ENCODE measurements around the gene IDH3A.

Gene IDH3A

DNA sequence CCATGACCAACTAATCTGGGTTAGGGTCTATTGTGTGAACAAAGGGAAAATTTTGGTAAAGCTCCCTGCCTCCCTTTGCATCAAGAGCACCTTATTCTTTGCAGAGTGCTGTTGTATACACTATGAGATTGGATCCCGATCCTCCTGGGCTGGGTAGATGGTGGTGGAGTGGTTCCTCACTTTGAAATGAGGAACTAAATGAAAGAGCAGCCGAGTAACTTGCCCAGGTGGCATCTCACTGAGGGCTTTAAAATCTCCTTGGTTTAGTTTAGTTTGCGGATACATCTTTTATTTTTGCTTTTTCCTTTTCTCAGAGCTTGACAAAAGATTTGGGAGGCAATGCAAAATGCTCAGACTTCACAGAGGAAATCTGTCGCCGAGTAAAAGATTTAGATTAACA is 19.4 kb downstream of the IDH3A start:
- no peak for DNase-seq

DNA sequence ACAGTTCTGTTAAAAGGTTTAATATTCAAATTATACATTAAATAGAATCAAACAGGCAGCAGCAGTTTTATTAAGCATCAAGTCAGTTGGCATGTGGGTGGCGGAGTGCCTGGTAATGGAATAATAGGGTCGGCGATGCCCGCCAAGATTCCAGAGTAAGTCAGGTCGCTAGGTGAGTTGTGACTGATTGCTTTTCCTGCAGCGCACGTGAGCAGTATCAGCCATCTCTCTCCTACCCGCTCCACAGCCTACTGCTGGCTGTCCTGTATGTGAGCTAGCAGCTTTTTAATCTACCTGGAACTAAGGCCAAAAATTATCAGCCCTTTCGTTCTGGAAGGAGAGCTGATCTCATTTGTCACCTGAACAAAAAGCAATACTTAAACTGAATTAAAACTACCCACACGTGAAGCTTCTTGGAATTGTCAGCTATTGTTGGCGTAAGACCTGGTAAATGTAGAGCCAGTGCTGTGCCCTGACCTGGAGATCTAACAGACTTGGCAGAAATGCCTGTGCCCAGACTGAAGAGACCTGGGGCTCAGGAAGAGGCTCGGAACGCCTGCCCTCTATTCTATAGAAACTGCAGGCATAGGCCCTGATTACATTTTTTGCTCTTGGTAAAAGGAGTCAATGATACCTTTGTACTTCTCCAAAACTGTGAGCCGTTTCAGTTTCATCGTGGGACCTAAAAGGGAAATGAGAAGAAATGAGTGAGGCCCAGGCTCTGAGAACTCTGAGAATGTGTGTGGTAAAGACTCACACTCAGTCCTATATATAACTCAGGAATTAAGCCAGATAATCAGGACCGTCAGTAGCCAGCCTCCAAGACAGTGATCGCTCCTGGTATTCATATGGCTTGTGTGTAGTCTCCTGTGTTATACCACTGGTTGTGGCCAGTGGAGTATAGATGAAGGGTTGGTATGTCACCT is 21.9 kb downstream of the IDH3A start:
- no peak for DNase-seq

DNA sequence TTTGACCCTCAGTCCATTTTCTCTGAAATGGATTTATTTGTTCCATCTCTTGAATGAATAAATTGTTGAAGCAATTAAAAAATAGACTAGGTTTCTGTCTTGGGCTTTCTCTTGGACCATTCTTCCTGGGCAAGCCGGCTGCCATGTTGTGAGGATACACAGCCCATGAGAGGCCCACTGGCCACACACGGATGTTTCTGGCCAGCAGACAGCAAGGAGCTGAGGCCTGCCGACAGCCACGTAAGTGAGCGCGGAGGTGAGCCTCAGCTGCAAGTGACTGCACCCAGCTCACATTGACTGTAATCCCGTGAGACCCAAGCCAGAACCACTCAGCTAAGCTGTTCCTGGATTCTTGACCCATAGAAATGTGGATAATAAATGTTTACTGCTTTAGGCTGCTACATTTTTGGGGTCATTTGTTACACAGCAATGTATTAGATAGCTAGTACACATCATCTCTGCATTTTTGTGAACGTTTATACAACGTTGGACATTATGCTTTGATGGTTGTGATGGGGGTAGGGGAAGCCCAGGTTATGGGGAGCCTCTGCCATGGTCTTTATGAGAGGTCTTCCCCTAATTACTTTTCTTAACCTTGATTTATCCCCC is 22.8 kb downstream of the IDH3A start:
- DNase-seq, result no peak

DNA sequence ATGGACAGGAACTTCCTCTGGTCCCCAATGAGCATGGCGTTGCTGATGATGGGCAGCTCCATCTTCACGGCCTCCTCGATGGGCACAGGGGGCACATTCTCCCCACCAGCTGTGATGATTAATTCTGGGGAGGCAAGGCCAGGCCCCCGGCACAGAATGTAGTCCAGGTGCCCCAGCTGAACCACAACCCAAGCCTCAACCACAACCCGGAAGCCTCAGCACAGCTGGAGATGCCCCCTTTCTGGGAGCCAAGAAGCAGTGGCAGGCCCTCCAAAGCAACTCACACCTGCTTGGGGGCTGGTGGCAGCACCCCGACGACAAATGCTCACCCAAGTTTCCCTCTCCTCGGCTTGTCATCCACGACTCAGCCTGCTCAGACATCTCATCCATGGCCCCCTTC is 25.2 kb downstream of the IDH3A start:
- no peak for DNase-seq

DNA sequence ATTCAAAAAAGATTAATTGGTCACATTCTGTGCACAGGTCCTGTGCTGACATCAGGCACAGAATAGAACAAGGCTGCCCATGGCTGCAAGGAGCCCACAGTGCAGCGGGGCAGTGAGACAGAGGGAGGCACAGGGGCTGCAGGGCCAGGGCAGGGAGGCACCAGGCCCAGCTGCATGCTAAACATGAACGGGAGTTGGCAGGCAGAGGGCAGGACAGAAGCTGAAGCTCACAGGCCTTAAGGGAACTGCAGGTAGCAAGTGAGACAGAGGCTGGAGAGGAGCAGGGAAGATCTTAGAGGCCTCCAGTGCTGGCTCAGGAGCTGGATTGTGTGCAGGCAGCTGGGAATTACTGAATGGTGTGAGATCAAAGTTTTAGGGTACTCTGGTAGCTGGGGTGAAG is 26.2 kb downstream of the IDH3A start:
- DNase-seq, result no peak

DNA sequence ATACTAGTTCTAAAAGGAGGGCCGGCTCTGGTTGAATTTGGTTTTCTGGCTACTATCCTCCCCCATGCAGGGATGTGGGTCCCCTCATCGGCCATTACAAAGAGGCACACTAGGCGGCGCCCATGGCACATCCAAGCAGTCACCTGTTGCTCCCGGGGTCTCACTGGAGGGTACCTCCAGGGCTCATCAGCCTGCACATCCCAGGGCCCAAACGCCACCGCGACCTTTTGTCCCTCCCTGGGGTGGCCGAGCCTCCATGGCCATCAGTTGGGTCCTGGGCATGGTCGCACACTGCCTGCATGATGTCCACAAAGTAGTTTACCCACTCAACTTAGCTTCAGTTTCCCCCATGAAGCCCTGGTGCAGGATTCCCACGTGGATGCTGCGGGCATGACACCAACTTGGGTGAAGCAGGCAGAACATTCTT is 28.3 kb downstream of the IDH3A start:
- DNase-seq, result no peak

DNA sequence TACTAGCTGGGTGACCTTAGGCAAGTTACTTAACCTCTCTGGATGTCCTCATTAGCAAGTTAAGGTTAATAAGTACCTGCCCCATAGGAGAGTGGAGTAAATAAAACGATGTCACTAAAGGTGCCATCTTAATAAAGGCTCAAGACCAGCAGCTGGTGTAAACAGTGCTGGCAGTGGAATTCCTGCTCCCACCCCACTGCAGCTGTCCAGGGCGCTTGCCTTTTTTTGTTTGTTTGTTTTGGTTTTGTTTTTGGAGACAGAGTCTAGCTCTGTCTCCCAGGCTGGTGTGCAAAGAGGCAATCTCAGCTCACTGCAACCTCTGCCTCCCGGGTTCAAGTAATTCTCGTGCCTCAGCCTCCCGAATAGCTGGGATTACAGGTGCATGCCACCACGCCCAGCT is 28.9 kb downstream of the IDH3A start:
- DNase-seq, result no peak

DNA sequence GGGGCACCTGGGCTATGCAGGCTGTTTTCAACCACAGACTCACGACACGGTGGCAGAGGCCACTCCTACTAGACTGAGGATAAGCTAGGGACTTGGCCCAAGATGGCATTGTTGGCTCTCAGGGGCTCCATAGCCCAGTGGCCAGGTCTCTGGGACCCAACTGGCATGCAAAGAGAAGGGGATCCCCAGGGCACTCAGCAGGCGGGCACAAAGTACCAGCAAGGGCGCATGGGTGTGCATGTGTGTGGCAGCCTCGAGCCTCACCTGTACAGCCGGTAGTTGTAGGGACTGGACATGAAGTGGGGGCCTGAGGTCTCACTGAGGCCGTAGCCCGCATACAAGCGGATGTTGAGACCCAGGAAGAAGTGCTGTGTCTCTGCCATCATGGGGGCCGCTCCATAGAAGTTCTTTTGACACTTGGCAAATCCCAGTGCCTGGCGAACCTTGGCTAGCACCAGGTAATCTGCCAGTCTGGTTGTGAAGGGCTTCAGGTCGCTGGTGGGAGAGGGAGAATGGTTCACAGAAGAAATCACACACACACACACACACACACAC is 30.2 kb downstream of the IDH3A start:
- DNase-seq, result no peak

DNA sequence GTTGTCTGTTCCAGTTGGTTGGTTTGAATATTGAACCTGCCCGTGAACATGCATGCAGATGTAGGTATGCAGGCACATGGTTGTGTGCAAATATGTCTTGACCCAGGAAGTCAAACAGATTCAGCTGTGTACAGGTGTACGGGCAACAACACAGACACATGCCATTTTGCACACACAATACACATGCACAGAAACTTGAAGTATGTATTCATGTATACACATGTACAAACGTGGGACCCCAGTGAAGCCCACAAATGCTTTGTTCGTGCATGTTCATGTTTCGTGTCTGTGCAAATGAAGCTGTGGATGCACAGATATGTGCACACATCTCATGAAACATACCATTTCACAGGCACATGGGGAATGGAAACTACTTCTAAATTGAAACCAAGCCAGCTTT is 30.7 kb downstream of the IDH3A start:
- no peak for DNase-seq

DNA sequence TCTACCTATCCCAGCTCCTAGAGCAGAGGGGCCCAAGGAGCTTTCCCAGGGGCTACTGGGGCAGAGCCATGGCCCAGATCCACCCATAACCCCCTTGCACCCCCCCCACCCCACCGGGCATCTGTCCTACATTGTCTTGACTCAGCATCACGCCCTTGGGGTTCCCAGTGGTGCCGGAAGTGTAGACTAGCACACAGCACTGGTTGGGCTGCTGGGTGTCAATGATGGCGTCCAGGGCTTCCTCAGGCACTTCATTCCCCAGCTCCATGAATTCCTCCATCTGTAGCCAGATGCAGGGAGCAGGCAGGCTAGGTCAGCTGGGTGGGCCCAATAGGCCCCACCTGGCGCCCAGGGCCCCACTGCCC is 33.2 kb downstream of the IDH3A start:
- DNase-seq, result no peak

DNA sequence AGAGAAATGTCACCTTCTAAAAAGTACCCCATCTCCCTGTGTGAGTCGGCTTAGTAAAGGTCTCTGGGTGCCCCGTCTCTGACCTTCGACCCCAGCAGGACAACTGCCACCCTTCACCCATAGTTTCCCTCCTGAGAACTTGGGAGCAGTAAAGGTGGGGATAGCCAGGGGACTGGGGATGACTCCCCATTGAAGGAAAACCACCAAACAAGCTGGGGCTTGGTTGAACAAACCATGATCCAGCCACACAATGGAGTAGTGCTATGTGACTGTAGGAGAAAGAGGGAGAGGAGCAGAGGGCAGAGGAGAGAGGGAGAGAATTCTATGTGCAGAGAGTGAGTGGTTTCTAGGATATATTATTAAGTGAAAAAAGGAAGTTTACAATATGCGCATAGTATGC is 33.7 kb downstream of the IDH3A start:
- DNase-seq, result no peak

DNA sequence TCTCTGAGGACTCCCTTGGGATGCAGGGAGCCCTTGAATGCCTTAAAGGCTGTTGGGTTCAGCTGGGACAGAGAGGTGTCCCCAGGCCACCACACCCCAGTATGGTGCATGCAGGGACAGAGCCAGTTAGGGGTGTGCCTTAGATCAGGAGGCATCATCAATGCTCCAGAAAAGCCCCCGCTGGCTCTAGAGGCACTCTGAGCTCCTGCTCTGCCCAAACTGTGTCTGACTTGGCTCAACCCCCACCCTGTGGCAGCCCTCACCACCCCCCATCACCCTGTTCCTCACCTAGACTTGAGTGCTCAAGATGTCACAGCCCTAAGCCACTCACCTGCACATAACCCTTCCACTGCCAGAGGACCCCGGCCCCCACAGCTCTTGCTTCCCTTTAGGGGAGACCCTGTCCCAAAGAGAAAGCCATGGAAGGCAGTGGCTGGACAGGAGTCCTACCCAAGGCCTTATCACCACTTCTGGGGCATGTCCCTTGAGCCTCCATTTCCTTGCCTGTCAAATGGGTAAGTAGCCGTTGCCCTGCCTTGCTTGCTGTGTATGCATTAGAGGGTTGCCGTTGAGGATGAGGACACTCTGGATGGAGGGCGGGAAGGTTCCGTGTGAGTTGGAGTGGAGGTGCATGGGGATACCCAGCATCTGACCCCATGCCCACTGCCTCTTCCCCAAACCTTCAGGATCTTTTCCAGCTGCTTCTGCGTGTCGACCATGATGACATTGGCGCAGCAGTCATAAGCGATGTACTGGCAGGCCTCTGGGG is 43.8 kb downstream of the IDH3A start:
- DNase-seq, result no peak

DNA sequence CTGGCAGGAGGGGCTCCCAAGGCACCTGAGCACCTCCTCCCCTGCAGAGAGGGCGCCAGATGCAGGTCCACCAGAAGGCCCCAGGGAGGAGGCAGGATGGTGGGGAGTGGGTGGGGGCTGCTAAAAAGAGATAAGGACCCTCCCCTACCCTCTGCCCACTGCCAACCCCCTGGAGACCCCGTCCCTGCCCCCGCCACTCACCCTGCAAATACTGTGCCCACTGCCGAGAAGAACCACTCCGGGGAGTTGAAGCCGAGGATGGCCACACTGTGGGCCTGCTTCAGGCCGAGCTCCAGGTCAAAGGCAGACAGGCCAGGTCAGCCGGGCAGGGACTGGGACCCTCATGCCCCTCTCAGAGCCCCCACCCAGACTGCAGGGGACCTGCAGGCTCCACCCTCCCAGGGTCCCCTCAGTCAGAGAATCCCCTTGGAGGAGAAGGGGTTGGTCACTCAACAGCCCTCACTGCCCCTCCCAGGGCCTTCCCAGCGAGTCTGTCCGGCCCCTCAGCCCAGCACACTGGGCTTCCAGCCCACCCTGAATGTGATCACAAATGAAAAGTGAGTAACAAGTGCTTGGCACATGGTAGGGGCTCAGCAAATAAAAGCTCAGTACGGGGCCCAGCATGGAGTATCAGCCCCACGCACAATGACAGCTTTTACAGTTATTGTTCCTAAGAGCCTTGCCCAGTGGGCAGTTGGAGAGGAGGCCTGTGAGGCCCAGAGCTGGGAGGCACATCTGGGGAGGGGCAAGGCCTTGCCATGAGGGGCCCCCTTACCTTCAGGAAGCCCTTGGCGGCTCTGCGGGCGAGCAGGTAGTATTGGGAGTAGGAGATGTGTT is 44.8 kb downstream of the IDH3A start:
- no peak for DNase-seq

DNA sequence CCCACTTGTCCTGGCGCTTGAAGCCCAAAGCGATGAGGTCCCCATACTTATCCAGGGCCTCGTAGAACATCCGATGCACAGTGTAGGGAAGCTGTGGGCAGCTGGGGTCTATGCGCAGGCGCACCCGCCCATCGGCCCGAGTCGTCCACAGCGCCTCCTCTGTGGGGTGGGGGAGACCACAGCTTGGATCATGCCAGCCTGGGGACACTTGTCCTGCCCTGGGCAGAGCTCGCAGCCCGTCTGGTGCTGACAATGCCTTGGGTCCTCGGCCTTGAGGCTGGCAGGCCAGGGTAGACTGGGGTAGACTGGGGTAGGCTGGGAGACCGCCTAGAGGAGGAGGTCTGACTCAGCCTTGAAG is 45.4 kb downstream of the IDH3A start:
- DNase-seq, result no peak

DNA sequence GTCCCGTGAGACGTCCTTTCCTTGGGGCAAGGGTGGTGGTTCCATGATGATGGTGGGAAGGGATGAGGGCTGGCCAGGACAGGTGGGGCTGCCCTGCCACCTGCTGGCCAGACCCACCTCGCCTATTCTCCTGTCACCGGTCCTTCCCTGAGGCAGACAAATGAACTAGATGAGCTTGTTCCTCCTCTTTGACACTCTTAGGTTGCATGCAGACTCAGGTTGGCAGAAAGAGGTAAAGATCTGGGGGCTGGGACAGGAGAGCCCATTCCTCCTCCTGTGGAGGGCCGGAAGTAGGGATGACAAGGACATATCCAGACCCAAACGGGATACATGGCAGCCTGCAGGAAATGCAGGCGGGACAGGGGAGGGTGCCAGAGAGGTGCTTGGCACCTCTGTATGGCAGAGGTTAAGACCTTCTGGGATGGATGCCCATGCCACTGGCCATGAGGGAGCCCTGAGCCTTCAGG is 46.6 kb downstream of the IDH3A start:
- DNase-seq, result no peak

DNA sequence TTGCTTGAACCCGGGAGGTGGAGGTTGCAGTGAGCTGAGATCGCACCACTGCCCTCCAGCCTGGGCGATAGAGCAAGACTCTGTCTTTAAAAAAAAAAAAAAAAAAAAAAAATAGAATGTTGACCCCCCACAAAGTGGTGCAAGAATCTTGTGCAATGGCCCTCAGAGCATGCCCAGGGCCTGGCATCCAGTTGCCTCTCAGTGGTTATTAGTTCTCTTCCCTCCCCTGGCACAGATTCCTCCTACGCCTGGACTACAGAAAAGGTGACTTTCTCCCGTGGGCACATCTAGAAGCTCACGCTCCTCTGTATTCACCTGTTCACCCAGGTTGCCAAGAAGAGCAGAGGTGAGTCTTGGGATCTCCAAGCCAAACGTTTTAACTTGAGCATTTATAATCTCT is 48.5 kb downstream of the IDH3A start:
- no peak for DNase-seq

DNA sequence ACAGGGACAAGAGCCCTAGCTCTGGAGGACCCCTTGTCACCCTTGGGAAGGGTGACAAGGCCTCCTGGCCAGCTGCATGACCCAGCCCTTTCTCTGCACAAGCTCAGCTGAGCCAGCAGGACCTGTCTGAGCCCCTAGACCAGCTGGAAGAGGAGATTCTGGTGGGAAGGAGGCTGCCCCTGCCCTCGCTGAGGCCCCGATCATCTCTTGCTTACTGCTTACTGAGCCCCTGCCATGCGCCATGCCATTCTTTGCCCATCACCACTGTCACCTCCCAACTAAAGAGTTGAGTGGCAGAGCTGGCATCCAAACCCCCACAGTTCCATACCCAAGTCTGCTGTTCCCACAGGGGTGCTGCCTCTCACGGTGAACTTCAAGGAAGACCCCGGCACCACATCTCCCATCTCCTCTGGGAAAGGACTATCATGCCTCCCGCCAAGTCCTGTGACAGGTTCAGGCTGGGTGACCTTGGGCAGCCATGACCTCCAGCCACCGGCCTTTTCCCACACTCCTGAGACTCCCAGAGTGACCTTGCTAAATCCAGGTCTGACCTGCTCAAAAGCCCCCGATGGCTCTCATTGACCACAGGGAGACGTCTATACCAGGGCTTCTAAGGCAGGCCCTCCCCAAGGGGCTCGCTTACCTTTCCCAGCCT is 51.2 kb downstream of the IDH3A start:
- no peak for DNase-seq

DNA sequence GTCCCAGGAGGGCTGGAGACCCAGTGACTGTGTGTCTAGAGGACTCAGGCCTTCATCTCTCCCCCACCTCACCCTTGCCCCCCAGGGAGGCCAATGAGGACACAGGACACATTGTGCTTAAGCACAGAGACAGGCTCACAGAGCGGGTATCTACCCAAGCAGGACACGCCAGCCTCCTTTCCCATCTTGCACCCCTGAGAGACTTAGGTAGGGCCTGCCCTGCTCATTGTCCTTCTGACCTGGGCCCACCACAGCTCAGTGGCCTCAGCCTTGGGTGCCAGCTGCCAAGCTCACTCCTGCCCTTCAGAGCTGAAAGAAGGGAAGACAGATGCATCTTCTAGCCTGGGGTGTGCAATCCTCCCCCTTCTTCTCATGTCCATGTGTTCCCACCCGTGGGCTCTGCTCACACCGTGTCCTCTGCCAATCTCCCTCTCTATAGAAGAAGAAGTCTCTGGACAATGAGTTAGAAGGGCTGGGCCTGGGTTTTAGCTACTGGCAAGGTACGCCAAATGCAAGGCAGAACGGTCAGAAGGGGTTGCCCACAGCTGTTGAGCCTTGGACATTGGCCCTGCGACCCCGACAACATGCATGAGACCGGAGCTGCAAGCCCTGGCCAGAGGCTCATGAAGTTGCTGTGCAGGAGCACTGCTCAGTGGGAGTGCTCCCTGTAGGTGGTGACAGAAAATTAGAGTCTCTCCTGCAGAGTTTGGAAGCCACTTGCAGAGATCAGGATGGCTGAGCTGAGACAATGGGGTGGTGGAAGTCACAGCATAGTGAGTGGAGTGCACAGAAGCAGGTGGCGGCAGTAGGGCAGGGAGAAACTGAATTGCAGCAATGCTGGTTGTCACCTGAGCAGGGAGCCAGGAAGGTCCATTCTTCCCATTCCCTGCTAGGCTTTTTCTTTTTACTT is 52.4 kb downstream of the IDH3A start:
- no peak for DNase-seq

DNA sequence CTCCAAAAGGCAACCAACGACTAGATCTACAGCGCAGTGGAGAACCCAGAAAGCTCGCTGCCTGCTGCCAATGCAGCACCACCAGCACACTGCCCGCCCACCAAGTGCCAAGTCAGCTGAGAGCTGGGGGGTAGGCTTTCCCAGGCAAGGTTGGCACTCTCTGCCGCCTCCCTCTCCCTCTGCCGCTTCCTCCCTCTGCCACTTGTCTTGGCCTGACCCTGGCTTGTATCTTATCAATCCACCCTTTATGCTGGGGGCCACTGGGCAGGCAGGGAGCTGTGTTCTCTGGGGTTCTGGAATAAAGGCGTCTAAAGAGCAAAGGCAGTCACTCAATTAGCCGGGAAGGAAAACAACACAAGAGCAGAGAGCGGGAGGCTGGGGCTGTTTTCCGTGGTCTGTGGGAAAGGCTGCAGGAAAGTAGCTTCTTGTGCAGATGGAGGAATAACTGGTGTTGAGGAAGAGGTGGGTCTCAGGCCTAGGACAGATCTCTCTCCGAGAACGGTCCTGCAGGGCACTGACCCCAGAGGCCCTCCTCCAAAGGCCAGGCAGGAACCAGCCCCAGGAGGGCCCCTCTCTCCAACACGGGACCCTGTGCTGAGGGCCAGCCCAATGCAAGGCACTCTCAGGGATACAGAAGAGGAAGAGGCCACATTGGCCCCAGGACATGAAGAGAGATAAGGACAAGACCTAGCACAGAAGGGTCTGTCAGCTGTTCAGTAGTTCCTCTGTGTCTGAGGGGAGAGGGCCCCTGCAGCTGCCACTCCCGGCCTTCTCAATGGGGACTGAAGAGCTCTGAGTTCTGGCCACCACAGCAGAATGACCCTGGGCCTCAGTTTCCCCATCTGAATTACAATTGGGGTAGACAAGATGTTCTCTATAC is 54.4 kb downstream of the IDH3A start:
- no peak for DNase-seq

Measured in NCI-H524 treated with DMSO at 0.1 percent for 48 hours (cell line).